ENCODE data around the gene KLF12.

- TF ChIP-seq EZH2phosphoT487 (IDR thresholded peaks at IDR 0.05; ENCODE audit: insufficient read depth, low read depth) (no peak), EZH2 (IDR thresholded peaks at IDR 0.05; ENCODE audit: insufficient read depth, poor library complexity, severe bottlenecking) (no peak)
These were observed 34.1 kb upstream of the KLF12 start for GRCh38 chr13:74168263-74168675.
